GM21786 (cell line): ENCODE measurements around the gene HBA1.
"Not testable (repeated sequence)": the region's sequence is repeated elsewhere in the genome, so short reads cannot be mapped to it uniquely, and the experiment has no call there.

ENCODE experiments used
- ATAC-seq: cut with Tn5 transposase; IDR thresholded peaks from one replicate; pipeline ENCODE4 v1.9.1; 2021; ENCODE audit not compliant: unreplicated experiment

HBA1 gene

DNA sequence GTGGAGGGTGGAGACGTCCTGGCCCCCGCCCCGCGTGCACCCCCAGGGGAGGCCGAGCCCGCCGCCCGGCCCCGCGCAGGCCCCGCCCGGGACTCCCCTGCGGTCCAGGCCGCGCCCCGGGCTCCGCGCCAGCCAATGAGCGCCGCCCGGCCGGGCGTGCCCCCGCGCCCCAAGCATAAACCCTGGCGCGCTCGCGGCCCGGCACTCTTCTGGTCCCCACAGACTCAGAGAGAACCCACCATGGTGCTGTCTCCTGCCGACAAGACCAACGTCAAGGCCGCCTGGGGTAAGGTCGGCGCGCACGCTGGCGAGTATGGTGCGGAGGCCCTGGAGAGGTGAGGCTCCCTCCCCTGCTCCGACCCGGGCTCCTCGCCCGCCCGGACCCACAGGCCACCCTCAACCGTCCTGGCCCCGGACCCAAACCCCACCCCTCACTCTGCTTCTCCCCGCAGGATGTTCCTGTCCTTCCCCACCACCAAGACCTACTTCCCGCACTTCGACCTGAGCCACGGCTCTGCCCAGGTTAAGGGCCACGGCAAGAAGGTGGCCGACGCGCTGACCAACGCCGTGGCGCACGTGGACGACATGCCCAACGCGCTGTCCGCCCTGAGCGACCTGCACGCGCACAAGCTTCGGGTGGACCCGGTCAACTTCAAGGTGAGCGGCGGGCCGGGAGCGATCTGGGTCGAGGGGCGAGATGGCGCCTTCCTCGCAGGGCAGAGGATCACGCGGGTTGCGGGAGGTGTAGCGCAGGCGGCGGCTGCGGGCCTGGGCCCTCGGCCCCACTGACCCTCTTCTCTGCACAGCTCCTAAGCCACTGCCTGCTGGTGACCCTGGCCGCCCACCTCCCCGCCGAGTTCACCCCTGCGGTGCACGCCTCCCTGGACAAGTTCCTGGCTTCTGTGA, at the start of gene HBA1:
Gene HBA1 (plus strand): TSS at position 204 of the 906 bp plus-strand sequence. CDS start 37 bp downstream, at position 241.
- not testable (repeated sequence) for ATAC-seq

DNA sequence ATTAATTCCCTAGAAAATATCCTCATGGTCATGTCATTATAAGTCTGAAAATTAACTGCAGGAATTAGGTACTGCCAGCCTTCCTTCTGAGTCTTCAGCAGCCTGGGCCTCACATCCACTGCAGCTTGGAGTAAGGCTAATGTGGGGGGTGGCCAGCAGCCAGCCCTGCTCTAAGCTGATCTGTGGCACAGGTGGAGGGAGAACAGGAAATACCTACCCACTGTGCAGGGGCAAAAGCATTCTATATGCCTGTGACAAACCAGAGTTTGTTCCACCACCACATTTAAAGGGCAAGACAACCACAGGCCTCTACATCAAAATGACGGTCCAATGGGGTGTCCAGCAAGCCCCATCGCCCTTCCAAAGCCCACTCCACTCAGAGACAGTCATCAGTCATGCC, 47.4 kb upstream of the HBA1 start:
- ATAC-seq: no peak

DNA sequence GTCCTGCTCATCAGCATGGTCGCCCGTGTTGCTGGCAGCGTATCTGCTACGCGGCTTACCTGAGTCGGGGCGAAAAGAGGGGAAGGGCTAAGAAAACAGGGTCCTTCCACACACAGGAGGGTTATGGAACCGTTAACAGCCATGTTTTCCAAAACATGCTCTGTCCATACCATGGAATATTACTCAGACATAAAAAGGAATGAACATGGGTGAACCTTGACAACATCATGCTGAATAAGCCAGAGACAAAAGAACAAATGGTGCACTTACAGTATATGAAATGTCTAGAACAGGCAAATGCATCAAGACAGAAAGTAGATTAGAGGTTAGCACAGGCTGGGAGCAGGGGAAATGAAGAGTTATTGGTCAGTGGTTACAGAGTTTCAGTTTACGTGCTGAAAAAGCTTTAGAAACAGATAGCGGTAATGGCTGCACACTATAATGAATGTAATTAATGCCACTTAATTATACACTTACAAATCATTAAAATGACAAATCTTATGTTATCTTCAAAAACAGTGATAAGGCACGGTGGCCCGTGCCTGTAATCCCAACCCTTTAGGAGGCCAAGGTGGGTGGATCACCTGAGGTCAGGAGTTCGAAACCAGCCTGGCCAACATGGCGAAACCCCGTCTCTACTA, 45.8 kb upstream of the HBA1 start:
- no peak for ATAC-seq

DNA sequence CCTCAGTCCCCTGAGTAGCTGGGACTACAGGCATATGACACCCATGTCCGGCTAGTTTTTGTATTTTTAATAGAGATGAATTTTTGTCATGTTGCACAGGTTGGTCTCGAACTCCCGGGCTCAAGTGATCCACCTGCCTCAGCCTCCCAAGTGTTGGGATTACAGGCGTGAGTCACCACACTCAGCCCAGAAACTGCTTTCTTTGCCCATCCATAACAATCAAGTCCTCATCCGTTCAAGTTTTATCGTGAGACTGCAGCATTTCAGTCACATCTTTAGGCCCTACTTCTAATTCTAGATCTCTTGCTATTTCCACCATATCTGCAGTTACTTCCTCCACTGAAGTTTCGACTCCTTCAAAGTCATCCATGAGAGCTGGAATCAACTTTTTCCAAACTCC, 44.4 kb upstream of the HBA1 start:
- no peak for ATAC-seq

DNA sequence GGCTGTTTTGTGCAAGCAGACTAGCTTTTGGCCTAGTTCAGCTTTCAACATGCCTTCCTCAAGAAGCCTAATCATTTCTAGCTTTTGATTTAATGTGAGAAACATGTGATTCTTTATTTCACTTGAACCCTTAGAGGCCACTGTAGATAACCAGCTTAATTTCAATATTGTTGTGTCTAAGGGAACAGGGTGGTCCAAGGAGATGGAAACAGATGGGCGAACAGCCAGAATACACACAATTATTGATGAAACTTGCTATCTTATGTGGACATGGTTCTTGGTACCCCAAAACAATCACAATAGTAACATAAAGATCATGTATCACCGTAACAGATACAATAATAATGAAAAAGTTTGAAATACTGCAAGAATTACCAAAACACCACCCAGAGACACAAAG, 42.8 kb upstream of the HBA1 start:
- no peak for ATAC-seq

DNA sequence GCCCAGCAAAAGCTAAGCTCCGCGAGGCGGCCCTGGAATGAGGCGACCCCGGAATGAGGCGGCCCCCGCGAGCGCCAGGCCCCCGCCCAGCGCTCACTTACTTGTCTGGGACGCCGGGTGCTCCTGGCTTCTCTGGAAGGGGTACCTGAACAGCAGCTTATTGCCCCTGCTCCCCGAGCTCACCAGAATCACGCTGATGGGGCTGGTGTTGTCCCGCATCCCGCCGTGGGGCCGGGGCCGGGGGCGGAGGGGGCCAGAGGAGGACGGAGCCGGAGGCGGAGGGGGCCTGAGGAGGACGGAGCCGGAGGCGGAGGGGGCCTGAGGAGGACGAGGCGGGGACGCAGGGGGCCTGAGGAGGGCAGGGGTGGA, 38.4 kb upstream of the HBA1 start:
- ATAC-seq: no peak

DNA sequence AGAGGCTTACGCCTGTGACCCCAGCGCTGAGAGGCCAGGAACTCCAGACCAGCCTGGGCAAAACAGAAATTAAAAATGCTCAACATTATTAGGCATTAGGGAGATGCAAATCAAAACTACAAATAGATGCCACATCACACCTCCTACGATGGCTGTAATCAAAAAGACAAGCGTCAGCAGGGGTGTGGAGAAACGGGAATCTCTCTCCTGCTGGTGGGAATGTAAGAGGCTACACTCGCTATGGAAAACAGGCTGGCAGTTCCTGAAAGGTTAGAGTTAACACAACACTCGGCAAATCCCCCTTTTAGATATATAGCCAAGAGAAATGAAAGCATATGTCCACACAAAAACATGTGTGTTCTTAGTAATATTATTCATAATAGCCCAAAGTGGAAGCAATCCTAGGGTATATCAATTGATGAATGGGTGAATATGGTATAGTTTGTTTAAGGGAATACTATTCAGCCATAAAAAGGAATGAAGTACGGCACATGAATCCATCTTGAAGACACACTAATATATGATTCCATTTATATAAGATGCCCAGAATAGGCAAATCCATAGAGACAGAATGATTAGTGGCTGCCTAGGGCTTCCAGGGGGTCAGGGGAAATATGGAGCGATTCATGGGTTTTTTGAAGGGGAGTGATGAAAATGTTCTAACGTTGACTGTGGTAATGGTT, 36.2 kb upstream of the HBA1 start:
- ATAC-seq: no peak

DNA sequence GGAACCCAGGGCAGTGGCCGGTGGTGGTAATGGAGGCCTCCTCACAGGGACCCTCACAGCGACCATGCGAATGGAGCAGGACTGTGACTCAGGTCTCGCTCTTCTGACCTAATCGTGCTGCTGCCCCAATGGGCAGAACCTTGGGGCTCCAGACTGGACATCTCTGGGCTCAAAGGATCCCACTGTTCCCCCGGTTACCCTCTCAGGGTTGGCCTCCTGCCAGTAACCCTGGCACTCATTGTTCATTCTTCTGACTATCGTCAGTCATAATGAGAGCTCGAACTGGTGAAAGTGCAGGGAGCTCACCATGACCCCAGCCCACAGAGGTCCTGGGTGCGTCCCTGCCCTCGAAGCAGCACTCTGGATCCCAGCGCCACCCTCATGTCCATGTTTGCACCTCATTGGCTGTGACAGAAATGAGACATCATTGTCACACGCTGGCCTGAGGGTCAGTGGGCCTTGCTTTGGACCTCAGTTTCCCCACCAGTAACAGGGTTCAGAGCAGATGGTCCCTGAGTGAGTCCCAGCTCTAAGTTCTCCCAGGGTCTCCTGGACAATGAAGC, 34.0 kb upstream of the HBA1 start:
- ATAC-seq: no peak

DNA sequence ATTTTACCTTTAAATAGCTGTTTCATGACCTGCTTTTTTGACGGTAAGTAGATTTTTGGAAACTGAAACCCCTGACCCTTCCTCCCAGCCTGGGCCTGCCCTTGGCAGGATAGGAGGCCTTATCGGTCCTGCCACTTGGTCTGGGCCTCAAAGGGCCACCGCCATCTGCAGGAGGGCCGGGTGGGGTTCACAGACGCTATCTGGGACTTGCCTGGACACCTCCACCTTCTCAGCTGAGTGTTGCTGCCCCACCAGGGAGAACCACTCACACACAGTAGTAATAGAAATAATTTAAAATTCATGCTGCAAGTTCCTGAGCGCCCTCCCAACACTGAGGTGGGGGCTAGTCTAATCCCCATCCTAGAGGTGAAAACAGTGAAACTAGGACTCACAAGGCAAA, 33.4 kb upstream of the HBA1 start:
- ATAC-seq: no peak

DNA sequence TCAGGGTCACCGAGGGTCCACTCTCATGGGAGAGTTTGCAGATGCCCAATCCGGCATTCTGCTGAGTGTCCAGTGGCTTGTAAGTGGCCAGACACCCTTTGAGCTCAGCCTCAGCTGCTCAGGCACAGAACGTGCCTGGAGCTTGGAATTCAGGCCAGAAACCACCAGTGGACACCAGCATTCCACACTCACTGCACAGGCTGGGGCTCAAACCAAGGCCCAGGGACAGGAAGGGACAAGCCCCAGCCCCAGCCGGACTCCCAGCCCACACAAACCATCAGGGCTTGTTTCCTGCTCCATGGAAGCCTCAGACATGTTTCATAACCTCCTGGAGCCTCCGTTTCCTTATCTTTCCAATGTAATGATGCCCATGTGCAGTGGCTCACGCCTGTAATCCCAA, 33.0 kb upstream of the HBA1 start:
- ATAC-seq: no peak

DNA sequence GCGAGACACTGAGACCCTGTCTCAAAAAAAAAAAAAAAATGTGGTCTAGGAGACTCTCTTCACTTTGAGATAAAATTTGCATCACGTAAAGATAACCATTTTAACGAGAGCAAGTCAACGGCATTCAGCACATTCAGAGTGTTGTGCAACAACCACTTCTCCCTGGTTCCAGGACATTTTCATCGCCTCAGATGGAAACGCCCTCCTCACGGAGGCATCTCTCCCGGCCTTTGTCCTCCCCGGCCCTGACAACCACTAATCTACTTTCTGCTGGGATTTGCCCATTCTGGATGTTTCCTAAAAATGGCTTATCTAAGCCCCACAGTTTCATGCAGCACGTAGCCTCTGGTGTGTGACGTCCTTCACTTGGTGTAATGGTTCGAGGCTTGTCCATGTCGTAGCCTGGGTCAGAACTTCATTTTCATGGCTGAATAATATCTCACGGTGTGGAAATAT, 31.7 kb upstream of the HBA1 start:
- ATAC-seq: no peak

DNA sequence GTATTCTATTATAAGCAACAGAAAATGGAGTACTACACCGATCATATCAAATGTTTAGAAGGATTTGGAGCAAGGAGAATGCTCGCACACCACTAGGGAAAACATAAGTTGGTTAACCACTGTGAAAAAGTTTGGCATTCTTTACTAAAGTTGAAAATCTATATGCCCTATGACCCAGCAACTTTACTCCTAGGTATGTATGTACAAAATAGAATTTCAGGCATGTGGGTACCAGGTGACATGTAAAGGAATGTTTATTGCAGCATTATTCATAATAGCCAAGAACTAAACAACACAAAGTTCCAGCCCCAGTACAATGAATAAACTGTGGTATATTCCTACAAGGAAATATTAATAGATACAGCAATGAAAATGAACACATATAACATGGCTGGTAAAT, 29.8 kb upstream of the HBA1 start:
- ATAC-seq: no peak

DNA sequence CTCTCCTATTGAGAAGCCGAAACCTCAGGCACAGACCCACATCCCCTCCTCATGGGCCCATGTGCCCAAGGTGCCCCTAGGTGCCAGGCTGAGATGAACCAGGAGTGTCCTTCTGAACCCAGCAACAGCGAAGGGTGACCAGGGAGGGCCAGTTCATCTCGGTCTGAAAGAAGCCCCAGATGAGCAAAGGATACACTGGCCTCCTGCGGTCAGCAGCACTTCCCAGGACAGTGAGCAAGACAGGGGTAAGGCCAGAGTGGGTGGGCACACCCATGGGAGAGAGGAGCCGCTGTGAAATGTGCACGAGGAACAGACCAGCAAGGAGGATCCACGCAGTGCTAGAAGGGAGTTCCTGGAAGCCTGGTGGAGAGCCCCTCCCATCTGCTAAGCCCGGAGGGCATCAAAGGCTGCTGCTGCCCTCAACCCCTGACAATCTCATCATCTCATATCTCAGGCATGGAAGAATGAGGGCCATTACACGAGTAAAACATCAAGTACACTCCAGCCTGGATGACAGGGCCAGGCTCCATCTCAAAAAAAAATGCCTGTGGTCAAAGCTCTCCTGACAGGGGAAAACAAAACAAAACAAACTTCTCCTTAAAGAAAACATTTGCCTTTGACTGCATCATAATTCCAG, 27.3 kb upstream of the HBA1 start:
- no peak for ATAC-seq

DNA sequence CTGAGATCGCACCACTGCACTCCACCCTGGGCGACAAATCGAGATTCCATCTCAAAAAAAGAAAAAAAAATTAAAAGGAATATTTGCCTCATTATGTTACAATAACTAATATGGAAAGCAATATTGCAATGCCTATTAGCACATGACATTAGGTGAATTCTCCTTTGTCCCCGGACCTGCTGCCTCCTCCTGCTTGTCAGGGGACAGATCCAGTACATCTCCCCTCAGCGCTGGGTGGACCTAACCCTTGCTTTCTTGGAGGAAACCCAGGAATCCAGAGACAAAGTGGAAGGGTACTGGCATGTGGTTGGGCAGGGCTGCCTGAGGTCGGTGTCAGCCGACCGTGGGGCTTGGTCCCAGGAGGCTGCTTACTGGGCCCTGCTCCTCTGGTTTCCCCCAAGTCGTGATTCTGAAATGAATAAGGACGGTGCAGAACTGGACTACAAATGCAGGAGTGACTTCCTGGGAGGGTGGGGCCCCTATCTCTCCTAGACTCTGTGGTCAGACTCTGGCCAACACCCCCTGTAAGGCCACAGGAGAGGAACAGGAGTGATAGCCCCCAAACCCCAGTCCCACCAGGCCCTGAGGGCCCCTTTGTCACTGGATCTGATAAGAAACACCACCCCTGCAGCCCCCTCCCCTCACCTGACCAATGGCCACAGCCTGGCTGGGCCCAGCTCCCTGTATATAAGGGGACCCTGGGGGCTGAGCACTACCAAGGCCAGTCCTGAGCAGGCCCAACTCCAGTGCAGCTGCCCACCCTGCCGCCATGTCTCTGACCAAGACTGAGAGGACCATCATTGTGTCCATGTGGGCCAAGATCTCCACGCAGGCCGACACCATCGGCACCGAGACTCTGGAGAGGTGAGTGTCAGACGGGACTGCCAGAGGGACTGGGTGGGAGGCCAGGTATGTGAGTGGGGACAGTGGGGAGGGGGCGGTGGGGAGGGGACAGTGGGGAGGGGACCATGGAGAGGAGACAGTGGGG, 24.0 kb upstream of the HBA1 start, which contains the start of gene HBZ:
Gene HBZ (plus strand): TSS at position 504 of the 988 bp plus-strand sequence. CDS start 266 bp downstream, at position 770.
- no peak for ATAC-seq

DNA sequence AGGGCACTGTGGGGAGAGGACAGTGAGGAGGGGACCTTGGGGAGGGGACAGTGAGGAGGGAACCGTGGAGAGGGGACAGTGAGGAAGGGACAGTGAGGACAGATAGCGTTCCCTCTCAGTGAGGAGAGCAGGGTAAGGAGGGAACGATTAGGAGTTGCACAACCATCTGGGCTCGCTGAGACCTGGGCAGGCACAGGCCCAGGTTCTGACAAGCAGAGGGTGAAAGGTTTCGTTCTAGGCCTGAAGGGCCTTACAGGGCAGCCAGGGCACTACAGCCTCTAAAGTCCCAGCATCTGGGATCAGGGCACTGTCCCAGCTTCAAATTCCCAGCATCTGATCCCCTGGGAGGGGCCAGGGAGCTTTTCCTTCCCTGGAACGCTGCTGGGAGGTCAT, 23.4 kb upstream of the HBA1 start:
- ATAC-seq: not testable (repeated sequence)

DNA sequence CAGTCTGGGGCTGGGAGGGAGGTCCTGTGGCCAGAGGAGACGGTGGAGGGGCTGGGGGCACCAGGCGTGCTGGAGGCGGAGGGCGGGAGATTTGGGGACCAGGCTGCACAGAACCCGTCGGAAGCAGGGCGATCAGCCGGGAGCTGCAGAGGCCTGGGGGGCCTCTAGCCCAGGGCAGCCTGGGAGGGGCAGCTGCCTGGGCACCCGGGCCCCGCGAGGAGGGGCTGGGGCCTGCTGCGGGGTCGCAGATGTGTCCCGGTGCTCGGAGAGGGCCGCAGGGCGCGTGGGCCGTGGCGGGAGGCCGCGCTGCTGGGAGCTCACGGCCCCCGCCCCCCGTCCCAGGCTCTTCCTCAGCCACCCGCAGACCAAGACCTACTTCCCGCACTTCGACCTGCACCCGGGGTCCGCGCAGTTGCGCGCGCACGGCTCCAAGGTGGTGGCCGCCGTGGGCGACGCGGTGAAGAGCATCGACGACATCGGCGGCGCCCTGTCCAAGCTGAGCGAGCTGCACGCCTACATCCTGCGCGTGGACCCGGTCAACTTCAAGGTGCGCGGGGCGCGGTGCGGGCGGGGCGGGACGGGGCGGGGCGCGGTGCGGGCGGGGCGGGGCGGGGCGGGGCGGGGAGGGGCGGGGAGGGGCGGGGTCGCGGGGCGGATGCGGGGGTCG, 22.8 kb upstream of the HBA1 start:
- ATAC-seq: not testable (repeated sequence)

DNA sequence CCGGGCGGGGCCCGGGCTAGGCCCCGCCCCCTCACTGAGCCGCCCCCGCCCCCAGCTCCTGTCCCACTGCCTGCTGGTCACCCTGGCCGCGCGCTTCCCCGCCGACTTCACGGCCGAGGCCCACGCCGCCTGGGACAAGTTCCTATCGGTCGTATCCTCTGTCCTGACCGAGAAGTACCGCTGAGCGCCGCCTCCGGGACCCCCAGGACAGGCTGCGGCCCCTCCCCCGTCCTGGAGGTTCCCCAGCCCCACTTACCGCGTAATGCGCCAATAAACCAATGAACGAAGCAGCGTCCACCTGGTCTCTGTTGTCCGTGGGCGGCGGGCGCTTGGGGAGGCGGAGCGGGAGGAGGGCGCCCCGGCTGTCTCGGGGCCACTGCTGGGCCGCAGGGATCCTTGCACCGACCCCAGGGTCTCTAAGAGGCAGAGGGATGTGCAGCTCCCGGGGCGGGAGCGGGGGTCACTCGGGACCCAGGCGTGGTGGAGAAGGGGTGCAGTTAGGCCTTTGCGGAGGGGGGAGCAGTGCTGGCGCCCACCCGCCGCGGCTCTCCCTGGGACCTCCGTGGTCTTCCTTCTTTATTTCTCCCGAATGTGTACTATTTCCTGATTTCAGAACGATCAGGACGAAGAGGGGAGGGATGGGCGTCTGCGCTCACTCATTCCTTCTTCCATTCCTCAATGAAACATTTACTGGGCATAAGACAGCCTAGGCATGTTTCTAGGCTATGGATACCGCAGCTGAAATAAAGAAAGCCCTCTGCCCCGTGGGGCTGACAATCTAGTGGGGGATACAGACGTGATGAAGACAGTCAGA, 22.1 kb upstream of the HBA1 start:
- no peak for ATAC-seq

DNA sequence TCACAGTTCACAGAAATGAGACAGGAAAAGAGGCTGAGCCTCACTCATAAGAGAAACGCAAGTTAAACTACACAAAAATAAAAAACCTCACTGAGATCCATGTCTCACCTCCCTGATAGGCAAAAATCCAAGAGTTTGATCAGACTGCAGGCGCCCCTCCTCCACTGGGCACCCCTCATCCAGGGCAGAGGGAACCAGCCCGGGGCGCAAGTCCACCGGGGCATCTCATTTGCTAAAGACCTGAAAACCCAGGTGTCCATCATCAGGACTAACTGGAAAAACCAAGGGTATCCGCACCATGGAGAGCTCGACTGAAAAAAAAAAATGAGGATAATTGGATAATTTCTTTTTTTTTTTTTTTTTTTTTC, 21.5 kb upstream of the HBA1 start:
- no peak for ATAC-seq
